ENCODE results near the gene DAB1. TPM values are rescaled to one million over a fixed set of nuclear protein-coding genes. Genes with fewer than 3 reads are reported as not detected.

The DAB1 gene
- total RNA-seq, 1 experiment from 2014 or later, result not detected

DNA sequence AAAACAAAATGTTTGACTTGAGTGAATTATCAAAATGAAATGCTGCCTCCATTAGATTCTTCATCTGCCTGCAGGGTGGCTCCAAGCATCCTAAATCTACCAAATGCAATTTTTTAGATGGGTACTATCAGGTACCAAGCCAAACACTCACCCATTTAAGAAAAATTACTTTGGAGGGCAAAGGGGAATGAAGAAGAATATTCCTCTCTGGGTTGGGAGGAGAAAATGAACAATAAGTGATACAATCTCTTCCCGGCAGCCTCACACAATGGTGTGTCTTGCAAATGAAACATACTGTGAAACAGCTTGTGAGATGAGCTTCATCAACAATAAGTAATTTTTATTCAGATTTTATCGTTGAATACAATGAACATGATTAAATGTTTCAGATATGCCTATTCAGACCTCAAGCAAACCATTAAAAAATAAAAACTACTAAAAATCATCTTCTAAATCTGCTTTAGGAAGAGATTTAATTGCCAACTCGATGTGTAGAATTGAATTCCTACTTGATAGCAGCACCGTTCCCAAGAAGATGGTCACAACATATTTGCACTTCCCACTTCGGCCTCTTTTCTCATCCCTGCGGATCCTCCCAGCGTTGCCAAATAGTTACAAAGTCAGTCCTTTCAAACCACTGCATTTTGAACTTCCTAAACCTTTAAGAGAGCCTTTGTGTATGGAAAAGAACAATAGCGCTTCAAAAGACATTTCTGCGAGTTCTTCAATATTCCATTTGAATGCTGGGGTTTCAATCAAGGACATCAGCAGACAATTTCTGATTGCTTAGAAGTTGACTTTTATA lies 2.7 kb downstream of the DAB1 start:
- no TSS peak for BruUV-seq (replicated peaks)
- intact Hi-C loops (cut with micrococcal nuclease), result no loop called here
- no peaks in the 10 kb centered on the region for H3K27me3 ChIP-seq (ENCODE audit: insufficient read depth, low read length)
- ChIA-PET POLR2A (no interaction called here), RAD21 (ENCODE audit: low non-redundant PET in 1 of 2, low total read pairs in 2 of 2, uncharacterized antibody in 2 of 2, unreplicated experiment in 2 of 2) (no interaction called here), CTCF (no interaction called here)
- H3K9me3 ChIP-seq (ENCODE audit: control insufficient read depth in 1 of 2, insufficient read depth in 1 of 2, low read depth in 1 of 2, low read length in 2 of 2), result no peaks in the 10 kb centered on the region
- H3K4me3 ChIP-seq (replicated peaks in 1 of 2; ENCODE audit: low read depth in 1 of 2, low read length in 2 of 2), result no peak overlapping the region
- H3K4me2 ChIP-seq (ENCODE audit: low read length), result no peak overlapping the region
- H3K4me1 ChIP-seq (ENCODE audit: control insufficient read depth in 1 of 2, insufficient read depth in 2 of 2, low read length in 2 of 2), result no peaks in the 10 kb centered on the region
- DNase-seq (ENCODE audit: low read depth, low spot score), result no peak
- ATAC-seq, result no peak
- H3K9ac ChIP-seq (ENCODE audit: low read length), result no peak overlapping the region
- no peak for TF ChIP-seq FOSL1 (IDR thresholded peaks at IDR 0.05; ENCODE audit: low read depth)
- TF ChIP-seq POLR2AphosphoS5 (IDR thresholded peaks at IDR 0.05; ENCODE audit: low read depth, low read length), result no peak
- no peak for TF ChIP-seq YY1 (IDR thresholded peaks at IDR 0.05; ENCODE audit: extremely low read depth, insufficient replicate concordance, low read depth, low read length)
- TF ChIP-seq CBX3 (IDR thresholded peaks at IDR 0.05; ENCODE audit: low read depth), result no peak
- no peak for TF ChIP-seq RAD21 (IDR thresholded peaks at IDR 0.05; ENCODE audit: low read depth)
- no peak for TF ChIP-seq SIN3A (IDR thresholded peaks at IDR 0.05; ENCODE audit: low read depth)
- no peak overlapping the region for H2AFZ ChIP-seq (ENCODE audit: low read depth, low read length, poor library complexity, severe bottlenecking)
- H3K9me2 ChIP-seq (ENCODE audit: insufficient read depth), result no peaks in the 10 kb centered on the region
- H3K36me3 ChIP-seq (ENCODE audit: control insufficient read depth in 1 of 2, insufficient read depth in 2 of 2, low read length in 2 of 2), result no peaks in the 10 kb centered on the region
- H3K79me2 ChIP-seq (ENCODE audit: insufficient read depth, low read length), result no peaks in the 10 kb centered on the region
- H4K20me1 ChIP-seq (ENCODE audit: insufficient read depth), result no peaks in the 10 kb centered on the region
- H3K27ac ChIP-seq (ENCODE audit: low read depth, low read length), result no peak overlapping the region

DNA sequence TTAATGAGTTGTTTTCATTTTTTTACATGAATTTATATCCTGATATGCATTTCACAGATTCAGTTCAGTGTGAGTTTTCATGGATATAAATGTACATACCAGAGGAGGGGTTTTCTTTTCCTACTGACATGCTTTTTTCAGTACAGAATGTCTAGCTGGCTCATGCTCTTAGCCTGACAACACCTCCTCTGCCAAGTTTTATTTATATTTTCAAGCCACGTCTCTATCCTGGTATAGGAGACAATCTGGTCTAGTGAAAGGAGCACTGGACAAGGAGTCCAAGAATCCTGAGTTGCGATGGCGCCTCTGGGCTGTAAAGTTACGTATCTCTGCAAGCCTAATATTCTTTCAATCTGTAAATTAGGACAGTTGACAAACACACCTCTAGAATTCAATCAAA lies 4.9 kb downstream of the DAB1 start:
- Histone ChIP-seq H2AFZ (ENCODE audit: low read depth, low read length, poor library complexity, severe bottlenecking) (no peak overlapping the region), H3K4me2 (ENCODE audit: low read length) (no peak overlapping the region), H3K9ac (ENCODE audit: low read length) (no peak overlapping the region), H3K9me2 (ENCODE audit: insufficient read depth) (no peaks in the 10 kb centered on the region), H3K9me3 (ENCODE audit: control insufficient read depth in 1 of 2, insufficient read depth in 1 of 2, low read depth in 1 of 2, low read length in 2 of 2) (no peaks in the 10 kb centered on the region), H3K36me3 (ENCODE audit: control insufficient read depth in 1 of 2, insufficient read depth in 2 of 2, low read length in 2 of 2) (no peaks in the 10 kb centered on the region), H3K4me1 (ENCODE audit: control insufficient read depth in 1 of 2, insufficient read depth in 2 of 2, low read length in 2 of 2) (no peaks in the 10 kb centered on the region), H3K27ac (ENCODE audit: low read depth, low read length) (no peak overlapping the region), H3K79me2 (ENCODE audit: insufficient read depth, low read length) (no peaks in the 10 kb centered on the region), H3K4me3 (replicated peaks in 1 of 2; ENCODE audit: low read depth in 1 of 2, low read length in 2 of 2) (no peak overlapping the region), H4K20me1 (ENCODE audit: insufficient read depth) (no peaks in the 10 kb centered on the region), H3K27me3 (ENCODE audit: insufficient read depth, low read length) (no peaks in the 10 kb centered on the region)
- ATAC-seq, result no peak
- intact Hi-C loops (cut with micrococcal nuclease), result no loop called here
- DNase-seq (ENCODE audit: low read depth, low spot score), result no peak
- no TSS peak for BruUV-seq (replicated peaks)
- CTCF ChIA-PET, result no interaction called here
- RAD21 ChIA-PET (ENCODE audit: low non-redundant PET in 1 of 2, low total read pairs in 2 of 2, uncharacterized antibody in 2 of 2, unreplicated experiment in 2 of 2), result no interaction called here
- TF ChIP-seq CEBPB (IDR thresholded peaks at IDR 0.05; ENCODE audit: low read depth) (no peak), YY1 (IDR thresholded peaks at IDR 0.05; ENCODE audit: extremely low read depth, insufficient replicate concordance, low read depth, low read length) (no peak), EZH2 (IDR thresholded peaks at IDR 0.05) (no peak), ZFX (IDR thresholded peaks at IDR 0.05) (no peak), TCF7L2 (IDR thresholded peaks at IDR 0.05; ENCODE audit: borderline replicate concordance, extremely low read depth, insufficient read depth, insufficient read length) (no peak), EGR1 (IDR thresholded peaks at IDR 0.05; ENCODE audit: low read depth) (no peak), SIN3A (IDR thresholded peaks at IDR 0.05; ENCODE audit: low read depth) (no peak), SRF (IDR thresholded peaks at IDR 0.05; ENCODE audit: low read depth) (no peak), ZNF274 (IDR thresholded peaks at IDR 0.05; ENCODE audit: low read depth, low read length) (no peak), JUND (IDR thresholded peaks at IDR 0.05) (no peak), EZH2phosphoT487 (IDR thresholded peaks at IDR 0.05; ENCODE audit: borderline replicate concordance) (no peak)
- TF ChIP-seq, protein P1, sequence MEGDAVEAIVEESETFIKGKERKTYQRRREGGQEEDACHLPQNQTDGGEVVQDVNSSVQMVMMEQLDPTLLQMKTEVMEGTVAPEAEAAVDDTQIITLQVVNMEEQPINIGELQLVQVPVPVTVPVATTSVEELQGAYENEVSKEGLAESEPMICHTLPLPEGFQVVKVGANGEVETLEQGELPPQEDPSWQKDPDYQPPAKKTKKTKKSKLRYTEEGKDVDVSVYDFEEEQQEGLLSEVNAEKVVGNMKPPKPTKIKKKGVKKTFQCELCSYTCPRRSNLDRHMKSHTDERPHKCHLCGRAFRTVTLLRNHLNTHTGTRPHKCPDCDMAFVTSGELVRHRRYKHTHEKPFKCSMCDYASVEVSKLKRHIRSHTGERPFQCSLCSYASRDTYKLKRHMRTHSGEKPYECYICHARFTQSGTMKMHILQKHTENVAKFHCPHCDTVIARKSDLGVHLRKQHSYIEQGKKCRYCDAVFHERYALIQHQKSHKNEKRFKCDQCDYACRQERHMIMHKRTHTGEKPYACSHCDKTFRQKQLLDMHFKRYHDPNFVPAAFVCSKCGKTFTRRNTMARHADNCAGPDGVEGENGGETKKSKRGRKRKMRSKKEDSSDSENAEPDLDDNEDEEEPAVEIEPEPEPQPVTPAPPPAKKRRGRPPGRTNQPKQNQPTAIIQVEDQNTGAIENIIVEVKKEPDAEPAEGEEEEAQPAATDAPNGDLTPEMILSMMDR (IDR thresholded peaks at IDR 0.05 in 2 of 3, conservative IDR thresholded peaks at IDR 0.05 in 1 of 3; ENCODE audit: borderline replicate concordance in 1 of 3, insufficient read depth in 1 of 3, low read depth in 2 of 3, low read length in 2 of 3), result no peak
- POLR2A ChIA-PET, result no interaction called here

Data from HCT116 (cell line).